MM.1S (cell line): ENCODE measurements around the gene KRTAP5-6.

Source experiments
- EZH2phosphoT487 ChIP-seq: fragments of 300-600 bp; sonication (generic); IDR thresholded peaks from 2 replicates; pipeline ENCODE4 v1.6.1; 2018; ENCODE audit warnings: antibody characterized with exemption, low read length
- TF ChIP-seq, protein P1 (sequence below): fragments of 300-600 bp; sonication (generic); IDR thresholded peaks from 2 replicates; pipeline ENCODE4 v1.5.1; 2016; ENCODE audit warnings: antibody characterized with exemption, low read length, mixed read lengths

DNA sequence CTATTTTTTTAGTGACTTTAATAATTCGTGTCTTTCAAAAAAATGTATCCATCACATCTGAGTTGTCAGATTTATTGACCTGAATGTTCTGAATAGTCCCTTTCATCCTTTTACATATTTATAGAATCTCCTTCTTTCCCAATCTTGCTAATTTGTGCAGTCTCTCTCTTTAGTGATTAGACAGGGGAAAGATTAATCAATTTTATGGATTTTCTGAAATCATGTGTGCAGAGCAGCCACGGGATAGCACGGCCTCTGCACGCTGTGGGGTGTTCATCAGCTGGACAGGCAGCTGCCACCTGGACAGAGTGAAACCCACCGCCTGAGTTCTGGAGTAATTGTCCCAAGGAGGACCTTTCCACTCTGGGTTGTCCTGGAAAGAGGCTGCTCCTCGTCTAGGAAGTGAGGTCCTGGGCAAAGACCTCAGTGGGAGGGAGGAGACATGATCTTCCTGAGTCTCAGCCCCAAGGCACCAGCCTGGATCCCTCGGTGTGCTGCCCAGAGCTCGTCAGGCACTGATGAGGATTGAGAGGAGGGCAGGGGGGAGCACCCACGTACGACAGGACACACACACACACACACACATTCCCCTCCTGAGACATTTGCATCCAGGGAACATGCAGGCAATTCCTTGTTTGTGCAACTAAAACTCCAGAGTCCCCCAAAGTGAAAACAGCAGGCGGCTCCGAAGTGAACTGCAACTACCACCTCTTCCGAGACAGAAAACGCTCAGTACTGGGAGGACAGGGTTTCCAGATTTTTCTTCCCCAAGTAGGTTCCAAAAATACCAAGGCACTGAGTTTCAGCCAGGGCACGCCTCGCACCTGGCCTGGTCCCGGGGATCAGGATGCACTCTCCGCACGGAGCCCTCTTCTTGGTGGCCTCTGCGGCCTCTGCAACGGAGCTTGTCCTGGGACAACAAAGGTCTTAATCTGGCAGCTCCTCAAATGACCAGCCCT, 22.5 kb upstream of the KRTAP5-6 start:
- TF ChIP-seq, protein P1, sequence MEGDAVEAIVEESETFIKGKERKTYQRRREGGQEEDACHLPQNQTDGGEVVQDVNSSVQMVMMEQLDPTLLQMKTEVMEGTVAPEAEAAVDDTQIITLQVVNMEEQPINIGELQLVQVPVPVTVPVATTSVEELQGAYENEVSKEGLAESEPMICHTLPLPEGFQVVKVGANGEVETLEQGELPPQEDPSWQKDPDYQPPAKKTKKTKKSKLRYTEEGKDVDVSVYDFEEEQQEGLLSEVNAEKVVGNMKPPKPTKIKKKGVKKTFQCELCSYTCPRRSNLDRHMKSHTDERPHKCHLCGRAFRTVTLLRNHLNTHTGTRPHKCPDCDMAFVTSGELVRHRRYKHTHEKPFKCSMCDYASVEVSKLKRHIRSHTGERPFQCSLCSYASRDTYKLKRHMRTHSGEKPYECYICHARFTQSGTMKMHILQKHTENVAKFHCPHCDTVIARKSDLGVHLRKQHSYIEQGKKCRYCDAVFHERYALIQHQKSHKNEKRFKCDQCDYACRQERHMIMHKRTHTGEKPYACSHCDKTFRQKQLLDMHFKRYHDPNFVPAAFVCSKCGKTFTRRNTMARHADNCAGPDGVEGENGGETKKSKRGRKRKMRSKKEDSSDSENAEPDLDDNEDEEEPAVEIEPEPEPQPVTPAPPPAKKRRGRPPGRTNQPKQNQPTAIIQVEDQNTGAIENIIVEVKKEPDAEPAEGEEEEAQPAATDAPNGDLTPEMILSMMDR: no peak
- TF ChIP-seq EZH2phosphoT487: no peak
